NOMO-1 treated with DMSO at 0.1 percent for 48 hours (cell line): ENCODE data around the gene NSUN6.
"Not testable (repeated sequence)": the region's sequence is repeated elsewhere in the genome, so short reads cannot be mapped to it uniquely, and the experiment has no call there.

Experiments used
- DNase-seq: peaks from one replicate; lab custom pipeline; 2025; ENCODE audit not compliant: unreplicated experiment; lab: John Stamatoyannopoulos, UW

Gene NSUN6

GRCh38 chr10:18611168-18611567, 40.2 kb downstream of the NSUN6 start:
- no peak for DNase-seq

DNA sequence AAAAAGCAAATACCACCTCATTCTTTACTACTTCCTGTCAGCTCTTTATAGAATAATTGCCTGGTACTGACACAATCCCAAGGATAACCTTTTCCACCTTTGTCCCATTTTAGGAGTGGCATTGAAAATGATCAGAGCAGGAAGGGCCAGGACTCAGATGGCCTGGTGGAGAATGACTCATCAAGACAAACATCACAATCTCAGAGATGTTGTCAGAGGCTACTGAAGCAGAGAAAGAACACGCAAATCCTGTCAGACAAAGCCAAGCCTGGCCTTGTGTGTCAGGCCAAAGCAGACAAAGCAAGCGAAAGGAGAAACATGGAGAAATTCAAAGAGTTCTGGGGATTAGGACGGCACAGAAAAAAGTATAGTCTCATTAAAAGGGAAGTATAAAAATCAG, 40.9 kb downstream of the NSUN6 start:
- no peak for DNase-seq

DNA sequence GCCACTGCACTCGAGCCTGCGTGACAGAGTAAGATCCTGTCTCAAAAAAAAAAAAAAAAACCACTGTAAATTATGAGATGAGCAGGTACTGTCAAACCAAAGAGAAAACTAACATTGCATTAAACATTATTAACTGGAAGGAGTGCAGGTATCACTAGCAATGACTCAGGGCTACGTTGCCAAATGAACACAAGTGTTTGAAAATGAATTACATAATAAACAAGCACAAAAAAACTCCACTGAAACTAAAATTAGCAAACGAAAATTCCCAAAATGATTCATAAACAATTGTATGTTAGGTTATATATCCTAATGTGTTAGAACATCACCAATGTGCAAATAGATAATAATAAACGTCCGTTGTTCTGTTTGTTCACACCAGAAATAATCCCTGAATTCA, 42.8 kb downstream of the NSUN6 start:
- no peak for DNase-seq

- DNase-seq, result no peak
These were observed 43.6 kb downstream of the NSUN6 start for GRCh38 chr10:18607503-18608378.

GRCh38 chr10:18606051-18606695, 45.2 kb downstream of the NSUN6 start:
- DNase-seq, result no peak

DNA sequence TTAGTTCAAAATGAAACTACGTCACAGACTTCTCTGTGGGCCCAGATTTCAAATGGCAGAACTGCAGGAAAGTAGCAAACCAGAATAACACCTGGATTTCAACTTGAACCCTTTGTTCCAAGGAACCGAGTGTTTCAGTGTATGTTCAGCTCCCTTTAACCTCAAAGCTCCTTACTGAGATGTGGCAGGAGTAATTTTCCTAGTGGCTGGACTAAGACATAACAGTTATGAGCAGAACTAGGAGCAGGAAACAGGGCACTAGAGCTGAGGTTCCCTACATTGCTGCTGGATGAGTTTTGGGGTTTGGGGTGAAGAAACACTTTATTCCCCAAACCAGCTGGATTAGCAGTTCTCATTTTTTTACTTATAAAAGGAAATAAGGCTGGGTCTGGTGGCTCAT, 50.1 kb downstream of the NSUN6 start:
- DNase-seq, result no peak

DNA sequence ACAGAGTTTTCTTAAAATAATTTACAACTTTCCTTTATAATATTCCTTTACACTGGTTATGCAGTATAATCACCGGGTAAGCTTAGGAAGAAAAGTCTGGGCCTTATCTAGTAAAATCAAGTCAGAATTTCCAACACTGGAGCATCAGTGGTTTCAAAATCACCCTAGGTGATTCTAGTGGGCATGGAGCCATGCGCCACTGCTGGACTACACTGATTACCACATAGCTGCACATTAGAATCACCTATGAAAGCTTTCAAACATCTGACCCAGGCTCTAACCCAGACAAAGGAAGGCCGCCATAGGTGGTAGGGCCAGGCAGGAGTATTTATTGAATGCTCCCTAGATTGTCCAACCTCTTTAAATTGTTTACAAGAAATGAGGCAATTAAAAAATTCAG, 52.0 kb downstream of the NSUN6 start:
- no peak for DNase-seq

DNA sequence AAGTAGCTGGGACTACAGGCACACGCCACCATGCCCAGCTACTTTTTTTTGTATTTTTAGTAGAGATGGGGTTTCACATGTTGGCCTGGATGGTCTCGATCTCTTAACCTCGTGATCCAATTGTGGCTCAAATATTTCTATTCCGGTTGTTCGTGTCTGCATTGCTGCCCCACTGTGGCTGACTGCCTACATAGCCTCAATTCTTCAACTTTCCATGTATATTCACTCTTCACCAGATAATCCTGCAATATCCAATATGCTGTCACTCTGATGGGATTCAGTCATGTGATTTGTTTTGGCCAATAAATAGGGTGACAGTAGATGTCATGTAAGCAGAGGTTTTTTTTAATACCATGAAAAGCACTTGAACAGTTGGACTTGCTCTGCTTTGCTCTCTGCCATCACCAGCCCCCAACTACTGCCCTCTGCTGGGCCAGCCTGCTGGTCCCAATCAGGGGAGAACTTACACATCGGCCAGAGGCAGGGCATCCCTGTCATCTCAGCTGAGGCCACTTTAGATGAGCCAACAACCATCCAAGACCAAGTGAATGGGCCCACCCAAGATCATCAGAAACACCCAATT, 56.7 kb downstream of the NSUN6 start:
- no peak for DNase-seq

GRCh38 chr10:18591141-18591540, 60.2 kb downstream of the NSUN6 start:
- DNase-seq, result not testable (repeated sequence)

DNA sequence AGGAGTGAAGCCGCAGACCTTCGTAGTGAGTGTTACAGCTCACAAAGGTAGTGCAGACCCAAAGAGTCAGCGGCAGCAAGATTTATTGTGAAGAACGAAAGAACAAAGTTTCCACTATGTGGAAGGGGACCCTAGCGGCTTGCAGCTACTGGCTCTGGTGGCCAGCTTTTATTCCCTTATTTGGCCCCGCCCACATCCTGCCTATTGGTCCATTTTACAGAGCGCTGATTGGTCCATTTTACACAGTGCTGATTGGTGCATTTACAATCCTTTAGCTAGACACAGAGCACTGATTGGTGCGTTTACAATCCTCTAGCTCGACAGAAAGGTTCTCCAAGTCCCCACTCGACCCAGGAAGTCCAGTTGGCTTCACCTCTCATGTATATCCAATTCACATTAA, 64.8 kb downstream of the NSUN6 start:
- DNase-seq, result not testable (repeated sequence)

- DNase-seq, result peak; percentile 34
These were observed 67.7 kb downstream of the NSUN6 start for GRCh38 chr10:18583575-18584270.

- peak; percentile 7 for DNase-seq
These were observed 68.6 kb downstream of the NSUN6 start for GRCh38 chr10:18582803-18583202.

DNA sequence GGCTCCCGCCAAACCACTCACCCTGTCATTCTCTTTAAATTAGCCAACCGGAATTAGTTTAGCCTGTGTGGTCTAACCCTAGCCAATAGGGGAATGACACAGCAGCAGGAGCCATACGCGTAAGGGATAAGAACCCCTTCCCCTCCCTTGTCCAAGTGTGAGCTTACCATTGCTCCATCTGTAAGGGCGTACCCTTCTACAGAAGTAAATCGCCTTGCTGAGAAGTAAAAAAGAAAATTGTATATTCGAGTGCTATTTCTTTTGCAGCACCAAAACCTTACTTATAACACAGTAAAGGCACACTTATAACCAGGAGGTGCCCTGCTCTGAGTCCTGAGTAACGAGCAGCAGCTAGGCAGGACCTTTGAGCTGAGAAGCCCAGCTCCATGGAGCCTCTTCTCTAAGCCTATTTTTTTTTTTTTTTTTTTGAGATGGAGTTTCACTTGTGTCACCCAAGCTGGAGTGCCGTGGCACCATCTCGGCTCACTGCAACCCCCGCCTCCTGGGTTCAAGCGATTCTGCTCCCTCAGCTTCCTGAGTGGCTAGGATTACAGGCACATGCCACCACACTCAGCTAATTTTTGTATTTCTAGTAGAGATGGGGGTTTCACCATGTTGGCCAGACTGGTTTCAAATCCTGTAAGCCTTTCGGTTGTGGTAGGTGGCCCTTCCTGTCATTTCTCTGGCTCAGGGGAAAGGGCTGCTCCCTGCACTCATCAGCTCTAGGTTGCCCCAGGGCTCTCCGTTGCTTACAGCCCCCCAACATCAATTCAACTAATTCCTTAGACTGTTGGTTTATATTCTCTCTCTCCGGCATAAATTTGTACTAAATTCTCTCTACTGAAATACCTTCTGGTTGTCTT, 73.3 kb downstream of the NSUN6 start:
- no peak for DNase-seq

GRCh38 chr10:18576586-18576985, 74.8 kb downstream of the NSUN6 start:
- DNase-seq, result no peak

DNA sequence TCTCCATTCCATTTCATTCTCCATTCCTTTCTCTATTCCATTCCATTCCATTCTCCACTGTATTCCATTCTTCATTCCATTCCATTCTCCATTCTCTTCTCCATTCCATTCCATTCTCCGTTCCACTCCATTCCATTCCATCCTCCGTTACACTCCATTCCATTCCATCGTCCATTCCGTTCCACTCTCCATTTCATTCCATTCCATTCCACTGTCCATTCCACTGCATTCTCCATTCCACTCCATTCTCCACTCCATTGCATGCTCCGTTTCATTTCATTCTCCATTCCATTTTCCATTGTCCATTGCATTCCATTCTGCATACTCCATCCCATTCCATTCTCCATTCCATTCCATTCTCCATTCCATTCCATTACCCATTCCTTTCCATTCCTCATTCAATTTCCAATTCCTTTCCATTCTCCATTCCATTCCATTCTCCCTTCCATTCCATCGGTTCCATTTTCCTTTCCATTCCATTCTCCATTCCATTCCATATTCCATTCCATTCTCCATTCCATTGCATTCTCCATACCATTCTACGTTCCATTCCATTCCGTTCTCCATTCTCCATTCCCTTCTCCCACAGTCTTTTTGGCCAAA, 78.3 kb downstream of the NSUN6 start:
- DNase-seq, result no peak

- DNase-seq, result no peak
These were observed 79.6 kb downstream of the NSUN6 start for GRCh38 chr10:18571780-18572179.

DNA sequence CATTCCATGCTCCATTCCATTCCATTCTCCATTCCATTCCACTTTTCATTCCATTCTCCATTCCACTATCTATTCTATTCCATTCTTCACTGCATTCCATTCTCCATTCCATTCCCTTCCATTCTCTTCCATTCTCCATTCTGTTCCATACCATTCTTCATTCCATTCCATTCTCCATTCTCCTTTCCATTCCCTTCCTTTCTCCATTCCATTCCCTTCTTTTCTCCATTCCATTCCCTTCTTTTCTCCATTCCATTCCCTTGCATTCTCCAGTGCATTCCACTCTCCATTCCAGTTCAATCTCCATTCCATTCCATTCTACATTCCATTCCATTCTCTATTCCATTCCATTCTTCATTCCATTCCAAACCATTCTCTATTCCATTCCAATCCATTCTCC, 80.3 kb downstream of the NSUN6 start:
- no peak for DNase-seq

GRCh38 chr10:18570386-18570785, 81.0 kb downstream of the NSUN6 start:
- DNase-seq, result not testable (repeated sequence)

DNA sequence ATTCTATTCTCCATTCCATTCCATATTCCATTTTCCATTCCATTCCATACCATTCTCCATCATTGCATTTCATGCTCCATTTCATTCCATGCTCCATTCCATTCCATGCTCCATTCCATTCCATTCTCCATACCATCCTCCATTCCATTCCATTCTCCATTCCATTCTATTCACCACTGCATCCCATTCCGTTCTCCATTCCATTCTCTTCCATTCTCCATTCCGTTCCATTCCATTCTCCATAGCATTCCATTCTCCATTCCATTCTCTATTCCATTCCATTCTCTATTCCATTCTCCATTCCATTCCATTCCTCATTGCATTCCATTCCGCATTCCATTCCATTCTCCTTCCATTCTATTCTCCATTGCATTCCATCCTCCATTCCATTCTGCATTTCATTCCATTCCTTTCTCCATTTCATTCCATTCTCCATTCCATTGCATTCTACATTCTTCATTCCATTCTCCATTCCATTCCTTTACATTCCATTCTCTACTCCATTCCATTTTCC, 84.0 kb downstream of the NSUN6 start:
- DNase-seq, result no peak

DNA sequence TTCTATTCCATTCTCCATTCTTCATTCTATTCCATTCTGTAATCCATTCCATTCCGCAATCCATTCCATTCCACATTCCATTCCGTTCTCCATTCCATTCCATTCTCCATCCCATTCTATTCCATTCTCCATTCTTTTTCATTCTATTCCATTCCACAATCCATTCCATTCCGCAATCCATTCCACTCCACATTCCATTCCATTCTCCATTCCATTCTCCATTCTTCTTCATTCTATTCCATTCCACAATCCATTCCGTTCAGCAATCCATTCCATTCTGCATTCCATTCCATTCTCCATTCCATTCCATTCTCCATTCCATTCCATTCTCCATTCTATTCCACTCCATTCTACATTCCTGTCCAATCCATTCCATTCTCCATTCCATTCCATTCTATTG, 85.2 kb downstream of the NSUN6 start:
- DNase-seq, result no peak
